ENCODE data around the gene SMAD7.

DNA sequence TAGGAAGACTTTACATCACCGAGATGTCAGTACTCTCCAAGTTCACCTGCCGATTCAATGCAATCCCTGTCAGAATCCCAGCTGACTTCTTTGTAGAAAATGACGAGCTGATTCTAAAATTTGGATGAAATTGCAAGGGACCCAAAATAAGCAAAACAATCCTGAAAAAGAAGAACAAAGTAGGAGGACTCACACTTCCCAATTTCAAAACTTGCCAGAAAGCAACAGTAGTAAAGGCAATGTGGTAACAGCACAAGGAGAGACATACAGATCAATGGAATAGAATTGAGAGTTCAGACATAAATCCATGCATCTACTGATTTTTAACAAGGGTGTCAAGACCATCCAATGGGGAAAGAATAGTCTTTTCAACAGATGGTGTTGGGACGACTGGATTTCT is 52.2 kb downstream of the SMAD7 start:
- TF ChIP-seq CTCF (conservative IDR thresholded peaks at IDR 0.05; ENCODE audit: low read length) (no peak), EZH2phosphoT487 (IDR thresholded peaks at IDR 0.05; ENCODE audit: borderline replicate concordance, low read depth, low read length) (no peak)

Data from OCI-LY7 (cell line).